NCI-H524 treated with DMSO at 0.1 percent for 48 hours (cell line): ENCODE measurements around the gene MYL5.
"Not testable (repeated sequence)": the region's sequence is repeated elsewhere in the genome, so short reads cannot be mapped to it uniquely, and the experiment has no call there.

Source experiments
- DNase-seq: peaks from one replicate; lab custom pipeline; 2025; lab: John Stamatoyannopoulos, UW

The MYL5 gene

GRCh38 chr4:656436-657337, 17.7 kb upstream of the MYL5 start:
- DNase-seq = no peak

GRCh38 chr4:657338-657833, 17.0 kb upstream of the MYL5 start:
- no peak for DNase-seq

GRCh38 chr4:657834-658667, 16.3 kb upstream of the MYL5 start:
- DNase-seq = no peak

- DNase-seq = no peak
Measured at GRCh38 chr4:658681-659667, 15.4 kb upstream of the MYL5 start.

- no peak for DNase-seq
Measured at GRCh38 chr4:659851-660250, 14.5 kb upstream of the MYL5 start.

GRCh38 chr4:660401-660800, 13.9 kb upstream of the MYL5 start:
- no peak for DNase-seq

GRCh38 chr4:661231-661630, 13.1 kb upstream of the MYL5 start:
- no peak for DNase-seq

DNA sequence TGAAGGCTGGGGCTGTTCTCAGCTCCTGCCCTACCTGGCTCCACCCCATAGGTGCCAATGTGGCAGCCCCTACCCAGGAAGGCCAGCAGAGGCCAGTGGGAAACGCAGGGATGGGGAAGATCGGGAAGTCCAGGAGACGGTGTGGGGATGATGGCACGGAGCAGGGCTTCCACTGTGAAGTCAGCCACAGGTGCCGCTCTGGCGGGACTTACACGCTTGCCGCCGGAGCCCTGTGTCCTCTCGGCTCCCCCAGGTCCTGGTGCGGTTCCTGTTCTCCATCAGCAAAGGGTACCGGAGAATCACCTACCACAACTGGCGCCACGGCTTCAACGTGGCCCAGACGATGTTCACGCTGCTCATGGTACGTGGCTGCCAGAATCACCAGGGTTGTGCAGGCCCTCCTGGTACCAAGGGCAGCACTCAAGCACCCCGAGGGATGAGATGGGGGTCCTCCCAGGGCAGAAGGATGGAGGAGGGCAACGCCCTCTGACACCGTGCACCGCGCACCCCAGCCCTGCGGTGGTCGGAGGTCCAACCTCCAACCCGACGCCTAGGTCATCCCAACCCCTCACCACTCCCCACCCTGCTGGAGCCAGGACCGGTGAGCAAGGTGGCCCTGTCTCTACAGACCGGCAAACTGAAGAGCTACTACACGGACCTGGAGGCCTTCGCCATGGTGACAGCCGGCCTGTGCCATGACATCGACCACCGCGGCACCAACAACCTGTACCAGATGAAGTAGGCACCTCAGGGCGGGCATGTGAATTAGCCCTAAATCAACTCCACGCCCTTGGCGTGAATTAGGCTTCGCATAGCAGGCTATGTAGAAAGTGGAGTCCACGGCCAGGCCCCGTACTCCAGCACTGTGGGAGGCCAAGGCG, 12.2 kb upstream of the MYL5 start:
- DNase-seq = no peak

DNA sequence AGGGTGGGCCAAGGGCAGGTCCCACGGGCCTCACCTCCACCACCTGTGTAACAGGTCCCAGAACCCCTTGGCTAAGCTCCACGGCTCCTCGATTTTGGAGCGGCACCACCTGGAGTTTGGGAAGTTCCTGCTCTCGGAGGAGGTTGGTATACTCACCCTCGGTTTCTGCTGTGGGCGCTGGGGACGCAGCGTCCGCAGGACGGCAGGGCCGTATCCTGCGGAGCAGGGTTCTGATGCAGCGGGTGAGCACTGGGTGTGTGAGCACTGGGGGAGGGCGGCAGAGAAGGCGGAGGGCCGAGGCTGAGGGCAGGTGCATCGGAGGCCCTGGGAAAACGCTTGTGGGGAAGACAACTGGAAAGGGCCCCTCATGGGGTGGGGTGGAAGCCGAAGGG, 11.3 kb upstream of the MYL5 start:
- no peak for DNase-seq

- peak; percentile 12 for DNase-seq
Measured at GRCh38 chr4:663438-664428, 10.6 kb upstream of the MYL5 start.

DNA sequence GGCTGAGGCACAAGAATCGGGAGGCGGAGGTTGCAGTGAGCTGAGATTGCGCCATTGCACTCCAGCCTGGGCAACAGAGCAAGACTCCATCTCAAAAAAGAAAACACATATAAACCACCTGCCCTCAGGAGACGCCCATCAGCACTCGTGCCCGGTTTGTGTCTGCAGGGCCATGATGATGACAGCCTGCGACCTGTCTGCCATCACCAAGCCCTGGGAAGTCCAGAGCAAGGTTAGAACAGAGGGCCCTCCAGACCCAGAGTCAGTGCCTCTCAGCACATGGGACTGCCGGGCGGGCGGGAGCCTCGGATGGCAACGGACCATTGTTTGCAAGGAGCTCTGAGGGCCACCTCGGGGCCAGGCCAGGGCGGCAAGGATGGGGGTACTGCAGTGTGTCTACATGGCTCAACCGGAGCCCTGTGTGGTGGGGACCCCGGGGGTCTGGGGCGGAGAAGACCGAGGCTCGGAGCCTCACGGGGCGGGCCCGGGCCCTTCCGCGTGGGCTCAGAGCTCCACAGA, 9.6 kb upstream of the MYL5 start:
- DNase-seq = no peak

DNA sequence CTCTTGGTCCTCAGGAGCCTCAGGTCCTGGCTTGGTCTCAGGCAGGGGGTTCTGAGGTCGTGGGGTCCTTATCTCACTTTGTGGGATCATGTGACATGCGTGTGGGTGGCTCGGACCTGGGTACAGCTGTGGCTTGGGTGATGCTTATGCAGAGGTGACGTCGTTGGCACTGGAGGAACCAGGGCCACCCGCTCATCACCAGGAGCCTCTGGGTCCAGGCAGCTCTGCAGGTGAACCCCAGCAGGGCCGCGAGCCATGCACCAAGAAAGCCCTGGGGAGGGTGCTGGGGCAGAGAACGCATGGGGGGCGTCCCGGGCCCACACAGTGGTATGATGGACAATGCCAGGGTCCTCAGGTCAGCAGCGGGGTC, 9.0 kb upstream of the MYL5 start:
- DNase-seq = no peak

- DNase-seq = no peak
Measured at GRCh38 chr4:665751-666435, 8.4 kb upstream of the MYL5 start.

- no peak for DNase-seq
Measured at GRCh38 chr4:666436-666810, 7.9 kb upstream of the MYL5 start.

GRCh38 chr4:666822-667544, 7.4 kb upstream of the MYL5 start:
- DNase-seq = no peak

GRCh38 chr4:667545-667925, 6.8 kb upstream of the MYL5 start:
- no peak for DNase-seq

DNA sequence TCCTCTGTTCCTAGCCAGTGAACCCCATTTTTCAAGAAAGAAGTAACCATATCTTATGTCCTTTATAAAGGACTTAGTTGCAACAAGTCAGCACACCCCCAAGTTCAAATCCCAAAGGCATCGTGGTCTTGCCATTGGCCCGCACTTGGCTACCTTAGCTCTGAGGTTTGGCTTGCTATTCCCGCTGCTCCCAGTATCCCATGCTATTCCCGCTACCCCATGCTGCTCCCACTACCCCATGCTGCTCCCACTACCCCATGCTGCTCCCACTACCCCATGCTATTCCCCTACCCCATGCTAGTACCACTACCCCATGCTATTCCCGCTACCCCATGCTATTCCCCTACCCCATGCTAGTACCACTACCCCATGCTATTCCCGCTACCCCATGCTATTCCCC, 6.1 kb upstream of the MYL5 start:
- not testable (repeated sequence) for DNase-seq
